OCI-LY3 (cell line): ENCODE results near the gene TOM1L2.

Experiments used
- EZH2phosphoT487 ChIP-seq: fragments of 200-600 bp; shearing (Covaris generic); IDR thresholded peaks from 2 replicates; pipeline ENCODE4 v1.6.1; 2018; ENCODE audit warnings: antibody characterized with exemption, mixed run types, low read depth
- TF ChIP-seq, protein P1 (sequence below): fragments of 200-600, 300-600 bp; sonication (generic); IDR thresholded peaks from 2 replicates; pipeline ENCODE4 v1.5.1; 2014; ENCODE audit warnings: antibody characterized with exemption, low read length, low read depth

- TF ChIP-seq, protein P1, sequence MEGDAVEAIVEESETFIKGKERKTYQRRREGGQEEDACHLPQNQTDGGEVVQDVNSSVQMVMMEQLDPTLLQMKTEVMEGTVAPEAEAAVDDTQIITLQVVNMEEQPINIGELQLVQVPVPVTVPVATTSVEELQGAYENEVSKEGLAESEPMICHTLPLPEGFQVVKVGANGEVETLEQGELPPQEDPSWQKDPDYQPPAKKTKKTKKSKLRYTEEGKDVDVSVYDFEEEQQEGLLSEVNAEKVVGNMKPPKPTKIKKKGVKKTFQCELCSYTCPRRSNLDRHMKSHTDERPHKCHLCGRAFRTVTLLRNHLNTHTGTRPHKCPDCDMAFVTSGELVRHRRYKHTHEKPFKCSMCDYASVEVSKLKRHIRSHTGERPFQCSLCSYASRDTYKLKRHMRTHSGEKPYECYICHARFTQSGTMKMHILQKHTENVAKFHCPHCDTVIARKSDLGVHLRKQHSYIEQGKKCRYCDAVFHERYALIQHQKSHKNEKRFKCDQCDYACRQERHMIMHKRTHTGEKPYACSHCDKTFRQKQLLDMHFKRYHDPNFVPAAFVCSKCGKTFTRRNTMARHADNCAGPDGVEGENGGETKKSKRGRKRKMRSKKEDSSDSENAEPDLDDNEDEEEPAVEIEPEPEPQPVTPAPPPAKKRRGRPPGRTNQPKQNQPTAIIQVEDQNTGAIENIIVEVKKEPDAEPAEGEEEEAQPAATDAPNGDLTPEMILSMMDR = no peak
- no peak for TF ChIP-seq EZH2phosphoT487
These were observed 14.7 kb downstream of the TOM1L2 start for GRCh38 chr17:17957584-17957916.
